Skin epidermis (tissue), 12 donors: ENCODE results near the gene FABP3.
A peak's percentile ranks its signal among the peaks of the same experiment; 100 is the strongest.
"Not testable (repeated sequence)": the region's sequence is repeated elsewhere in the genome, so short reads cannot be mapped to it uniquely, and the experiment has no call there.

ENCODE experiments used
- H3K27ac ChIP-seq, 21 experiments: fragments of 200-600 bp; sonication (generic) in 11 of 21; one replicate each; pipeline ENCODE4 v1.5.0; 2020; ENCODE audit warnings: mild to moderate bottlenecking in 3 of 21, inconsistent platforms in 2 of 21, moderate library complexity in 2 of 21
- H3K4me3 ChIP-seq, 7 experiments: fragments of 200-600 bp; sonication (generic) in 2 of 7; one replicate each; pipeline ENCODE4 v1.5.0; 2020; ENCODE audit warnings: inconsistent platforms in 2 of 7, mild to moderate bottlenecking in 2 of 7, moderate library complexity in 1 of 7

FABP3 gene

GRCh38 chr1:31400393-31400792, 27.5 kb upstream of the FABP3 start:
- Histone ChIP-seq H3K27ac (no peak overlapping the region), H3K4me3 (no peak overlapping the region)

- Histone ChIP-seq H3K4me3 (no peak overlapping the region), H3K27ac (no peak overlapping the region)
Measured at GRCh38 chr1:31399976-31400375, 27.1 kb upstream of the FABP3 start.

- no peak overlapping the region for H3K27ac ChIP-seq
- no peak overlapping the region for H3K4me3 ChIP-seq
Measured at GRCh38 chr1:31398246-31398645, 25.4 kb upstream of the FABP3 start.

- H3K4me3 ChIP-seq = no peak overlapping the region
- no peak overlapping the region for H3K27ac ChIP-seq
Measured at GRCh38 chr1:31397360-31398095, 24.7 kb upstream of the FABP3 start.

- Histone ChIP-seq H3K27ac (no peak overlapping the region), H3K4me3 (no peak overlapping the region)
Measured at GRCh38 chr1:31396633-31397351, 23.9 kb upstream of the FABP3 start.

GRCh38 chr1:31394584-31395193, 21.8 kb upstream of the FABP3 start:
- Histone ChIP-seq H3K4me3 (peak overlapping the region in 5 of 7 experiments; percentile 1 to 33 (median 15)), H3K27ac (no peak overlapping the region)

GRCh38 chr1:31393463-31393862, 20.6 kb upstream of the FABP3 start:
- H3K4me3 ChIP-seq = no peak overlapping the region
- H3K27ac ChIP-seq = no peak overlapping the region

- Histone ChIP-seq H3K27ac (no peak overlapping the region), H3K4me3 (no peak overlapping the region)
Measured at GRCh38 chr1:31390071-31390470, 17.2 kb upstream of the FABP3 start.

GRCh38 chr1:31389616-31390015, 16.7 kb upstream of the FABP3 start:
- Histone ChIP-seq H3K4me3 (no peak overlapping the region), H3K27ac (no peak overlapping the region)

GRCh38 chr1:31387612-31388011, 14.7 kb upstream of the FABP3 start:
- no peak overlapping the region for H3K4me3 ChIP-seq
- no peak overlapping the region for H3K27ac ChIP-seq

- not testable (repeated sequence) for H3K4me3 ChIP-seq, H3K27ac ChIP-seq
Measured at GRCh38 chr1:31386576-31387243, 13.8 kb upstream of the FABP3 start.

GRCh38 chr1:31383967-31384366, 11.1 kb upstream of the FABP3 start:
- H3K4me3 ChIP-seq = no peak overlapping the region

GRCh38 chr1:31382379-31382989, 9.6 kb upstream of the FABP3 start:
- Histone ChIP-seq H3K4me3 (no peak overlapping the region), H3K27ac (no peak overlapping the region)

More at GRCh38 chr1:31383967-31384366, 11.1 kb upstream of the FABP3 start:
- H3K27ac ChIP-seq = no peak overlapping the region

- Histone ChIP-seq H3K27ac (no peak overlapping the region), H3K4me3 (no peak overlapping the region)
Measured at GRCh38 chr1:31381394-31382294, 8.8 kb upstream of the FABP3 start.

- no peak overlapping the region for H3K27ac ChIP-seq
- H3K4me3 ChIP-seq = no peak overlapping the region
Measured at GRCh38 chr1:31380181-31380580, 7.3 kb upstream of the FABP3 start.

- H3K27ac ChIP-seq = no peak overlapping the region
Measured at GRCh38 chr1:31378001-31378400, 5.1 kb upstream of the FABP3 start.

GRCh38 chr1:31377364-31377863, 4.5 kb upstream of the FABP3 start:
- Histone ChIP-seq H3K27ac (no peak overlapping the region), H3K4me3 (no peak overlapping the region)

More at GRCh38 chr1:31378001-31378400, 5.1 kb upstream of the FABP3 start:
- no peak overlapping the region for H3K4me3 ChIP-seq

- H3K27ac ChIP-seq = no peak overlapping the region
- H3K4me3 ChIP-seq = no peak overlapping the region
Measured at GRCh38 chr1:31376375-31377134, 3.7 kb upstream of the FABP3 start.
